B cell (primary cell): ENCODE measurements around the gene DYNC2I2.

Experiments
- CTCF ChIP-seq: fragments of 200-600 bp; IDR thresholded peaks from one replicate; pipeline ENCODE4 v1.8.0; 2022; ENCODE audit warnings: antibody characterized with exemption, mild to moderate bottlenecking
- EZH2 ChIP-seq: IDR thresholded peaks from 2 replicates; pipeline ENCODE4 v1.6.1; 2012; ENCODE audit warnings: borderline replicate concordance, low read depth, mild to moderate bottlenecking, moderate library complexity, low read length; ENCODE audit not compliant: insufficient read depth, poor library complexity, severe bottlenecking

- no peak for TF ChIP-seq CTCF
- TF ChIP-seq EZH2 = no peak
These were observed 53.0 kb downstream of the DYNC2I2 start for GRCh38 chr9:128603697-128604096.
